Kidney epithelial cell (primary cell): Measurements from ENCODE around the gene AGER. TPM values are rescaled to one million over a fixed set of nuclear protein-coding genes. Genes with fewer than 3 reads are reported as not detected.
"Not testable (repeated sequence)": the region's sequence is repeated elsewhere in the genome, so short reads cannot be mapped to it uniquely, and the experiment has no call there.

Experiments
- DNase-seq: peaks from one replicate; pipeline ENCODE4 v3.0.0-alpha.2; 2010; ENCODE audit warnings: low read depth
- H3K27me3 ChIP-seq: 2 replicates; pipeline ENCODE4 v1.6.0; 2011; ENCODE audit warnings: low read length; ENCODE audit not compliant: control insufficient read depth, insufficient read depth
- H3K36me3 ChIP-seq: 2 replicates; pipeline ENCODE4 v1.5.1; 2011; ENCODE audit warnings: low read length; ENCODE audit not compliant: control insufficient read depth, insufficient read depth
- H3K4me3 ChIP-seq: 2 replicates; pipeline ENCODE4 v1.5.1; 2011; ENCODE audit warnings: low read depth, mild to moderate bottlenecking, control low read depth, low read length
- CTCF ChIP-seq: IDR thresholded peaks from 2 replicates; pipeline ENCODE4 v1.5.1; 2011; ENCODE audit warnings: mild to moderate bottlenecking, moderate library complexity, low read length, control low read depth, inconsistent platforms; ENCODE audit not compliant: insufficient read depth, poor library complexity, severe bottlenecking
- total RNA-seq: library from RNA; depleted of rRNA; stranded (reverse); fragments of >200 nt; gene quantifications from 2 replicates; pipeline ENCODE4 v1.2.3, GENCODE V29; 2015

AGER gene
- total RNA-seq, 1 donor from 2014 or later, result 0.25 TPM

GRCh38 chr6:32196682-32197616, 12.9 kb upstream of the AGER start:
- no peaks in the 10 kb centered on the region for H3K36me3 ChIP-seq
- peak overlapping the region; percentile 86 for H3K4me3 ChIP-seq
- H3K27me3 ChIP-seq, result peaks cover 2% of the 10 kb centered on the region
- no peak for DNase-seq
- no peak for TF ChIP-seq CTCF

GRCh38 chr6:32195902-32196681, 12.0 kb upstream of the AGER start:
- DNase-seq, result peak; percentile 52
- Histone ChIP-seq H3K36me3 (no peaks in the 10 kb centered on the region), H3K27me3 (no peaks in the 10 kb centered on the region), H3K4me3 (peak overlapping the region; percentile 86)
- no peak for TF ChIP-seq CTCF

- DNase-seq, result peak; percentile 98
- H3K27me3 ChIP-seq, result no peaks in the 10 kb centered on the region
- TF ChIP-seq CTCF, result peak; percentile 47
These were observed 11.5 kb upstream of the AGER start for GRCh38 chr6:32195652-32195901.

GRCh38 chr6:32194825-32195651, 11.0 kb upstream of the AGER start:
- DNase-seq, result no peak
- peak; percentile 70 for TF ChIP-seq CTCF
- Histone ChIP-seq H3K36me3 (no peaks in the 10 kb centered on the region), H3K4me3 (peak overlapping the region; percentile 33), H3K27me3 (no peaks in the 10 kb centered on the region)

More at GRCh38 chr6:32195652-32195901, 11.5 kb upstream of the AGER start:
- H3K4me3 ChIP-seq, result peak overlapping the region; percentile 86
- no peaks in the 10 kb centered on the region for H3K36me3 ChIP-seq

GRCh38 chr6:32194388-32194787, 10.3 kb upstream of the AGER start:
- no peak for TF ChIP-seq CTCF
- Histone ChIP-seq H3K36me3 (no peaks in the 10 kb centered on the region), H3K4me3 (no peak overlapping the region), H3K27me3 (no peaks in the 10 kb centered on the region)
- no peak for DNase-seq

GRCh38 chr6:32193096-32193495, 9.0 kb upstream of the AGER start:
- not testable (repeated sequence) for H3K36me3 ChIP-seq, H3K4me3 ChIP-seq, H3K27me3 ChIP-seq, DNase-seq
